HepG2 (cell line): ENCODE measurements around the gene CCS. TPM values are rescaled to one million over a fixed set of nuclear protein-coding genes. Genes with fewer than 3 reads are reported as not detected.

Experiments used
- ATF4 ChIP-seq, 2 experiments: fragments of 450-650 bp in 1 of 2; sonication (generic) in 1 of 2; formaldehyde crosslinking; IDR thresholded peaks; 2 replicates each; pipeline versions ENCODE4 v1.5.0 to v1.8.0; 2020 to 2022; ENCODE audit warnings: mild to moderate bottlenecking in 1 of 2, missing genetic modification reagents in 1 of 2
- HNRNPK ChIP-seq: fragments of 200-400 bp; formaldehyde crosslinking; IDR thresholded peaks from 2 replicates; pipeline ENCODE4 v1.6.1; 2018; ENCODE audit warnings: low read length, low read depth, moderate library complexity, mild to moderate bottlenecking; ENCODE audit not compliant: poor library complexity, severe bottlenecking
- JUN ChIP-seq: sonication (generic); formaldehyde crosslinking; IDR thresholded peaks from 2 replicates; pipeline ENCODE4 v1.4.0; 2020; ENCODE audit warnings: mild to moderate bottlenecking, missing genetic modification reagents
- KDM3A ChIP-seq: IDR thresholded peaks from 2 replicates; pipeline ENCODE4 v1.6.1; 2018; ENCODE audit warnings: low read depth, missing compliant biosample characterization
- MIER3 ChIP-seq: IDR thresholded peaks from 2 replicates; pipeline ENCODE4 v1.6.1; 2016; ENCODE audit warnings: missing compliant biosample characterization, borderline replicate concordance
- MTF1 ChIP-seq: sonication (generic); formaldehyde crosslinking; IDR thresholded peaks from 2 replicates; pipeline ENCODE4 v1.5.0; 2020; ENCODE audit warnings: missing genetic modification reagents
- NR2F1 ChIP-seq, 2 experiments: fragments of 450-650 bp in 1 of 2; formaldehyde crosslinking in 1 of 2; IDR thresholded peaks; 2 replicates each; pipeline versions ENCODE4 v1.5.0 to v1.6.1; 2016 to 2020; ENCODE audit warnings: mild to moderate bottlenecking in 1 of 2, missing compliant biosample characterization in 1 of 2, missing genetic modification reagents in 1 of 2, moderate library complexity in 1 of 2
- PHB2 ChIP-seq: fragments of 450-650 bp; IDR thresholded peaks from 2 replicates; pipeline ENCODE4 v1.6.1; 2018; ENCODE audit not compliant: partially characterized antibody
- SAFB2 ChIP-seq: sonication (generic); formaldehyde crosslinking; IDR thresholded peaks from 2 replicates; pipeline ENCODE4 v1.5.1; 2020; ENCODE audit warnings: missing genetic modification reagents, low read depth, mild to moderate bottlenecking, borderline replicate concordance
- SKIL ChIP-seq: sonication (generic); formaldehyde crosslinking; IDR thresholded peaks from 2 replicates; pipeline ENCODE4 v1.8.0; 2022; ENCODE audit warnings: missing genetic modification reagents, mild to moderate bottlenecking, moderate library complexity, borderline replicate concordance
- ZKSCAN5 ChIP-seq: sonication (generic); formaldehyde crosslinking; IDR thresholded peaks from 2 replicates; pipeline ENCODE4 v1.5.1; 2020; ENCODE audit warnings: mild to moderate bottlenecking, missing genetic modification reagents
- ZNF234 ChIP-seq: sonication (generic); formaldehyde crosslinking; conservative IDR thresholded peaks from 2 replicates; pipeline ENCODE4 v1.5.1; 2020; ENCODE audit warnings: mild to moderate bottlenecking, missing genetic modification reagents
- ZNF326 ChIP-seq: sonication (generic); formaldehyde crosslinking; IDR thresholded peaks from 2 replicates; pipeline ENCODE4 v1.4.0; 2020; ENCODE audit warnings: missing genetic modification reagents, borderline replicate concordance
- ZNF512B ChIP-seq: sonication (generic); formaldehyde crosslinking; IDR thresholded peaks from 2 replicates; pipeline ENCODE4 v1.5.1; 2020; ENCODE audit warnings: missing genetic modification reagents, mild to moderate bottlenecking, borderline replicate concordance
- ZNF567 ChIP-seq: sonication (generic); formaldehyde crosslinking; IDR thresholded peaks from 2 replicates; pipeline ENCODE4 v1.8.1; 2023; ENCODE audit warnings: mild to moderate bottlenecking, missing genetic modification reagents, borderline replicate concordance
- ZNF572 ChIP-seq: sonication (generic); formaldehyde crosslinking; IDR thresholded peaks from 2 replicates; pipeline ENCODE4 v1.5.1; 2020; ENCODE audit warnings: mild to moderate bottlenecking, missing genetic modification reagents
- ZNF615 ChIP-seq: sonication (generic); formaldehyde crosslinking; IDR thresholded peaks from 2 replicates; pipeline ENCODE4 v1.5.0; 2020; ENCODE audit warnings: mild to moderate bottlenecking, missing genetic modification reagents, borderline replicate concordance
- ZNF713 ChIP-seq: sonication (generic); formaldehyde crosslinking; IDR thresholded peaks from 2 replicates; pipeline ENCODE4 v1.4.0; 2020; ENCODE audit warnings: mild to moderate bottlenecking, missing genetic modification reagents
- ZNF747 ChIP-seq: sonication (generic); formaldehyde crosslinking; IDR thresholded peaks from 2 replicates; pipeline ENCODE4 v1.8.1; 2023; ENCODE audit warnings: missing genetic modification reagents, mild to moderate bottlenecking, borderline replicate concordance
- ZSCAN31 ChIP-seq: sonication (generic); formaldehyde crosslinking; IDR thresholded peaks from 2 replicates; pipeline ENCODE4 v1.5.0; 2020; ENCODE audit warnings: low read depth, mild to moderate bottlenecking, missing genetic modification reagents
- polyA plus RNA-seq, 8 experiments: library from polyadenylated mRNA; depleted of rRNA in 3 of 8; stranded (reverse) in 7 of 8; unstranded in 1 of 8; fragments of >200 nt; fragmentation: Illumina TruSeq in 4 of 8; extraction: Trizol in 4 of 8; gene quantifications; 2 replicates each; pipeline versions ENCODE4 v1.2.1 to v1.2.3, GENCODE V29; 2011 to 2016; ENCODE audit warnings: low read depth in 4 of 8, missing spikeins in 1 of 8, mixed read lengths in 1 of 8; ENCODE audit not compliant: insufficient read depth in 1 of 8
- total RNA-seq, 5 experiments: library from RNA; depleted of rRNA; stranded (reverse); fragments of >200 nt; fragmentation: Illumina TruSeq; extraction: Trizol; gene quantifications; 2 replicates each; pipeline ENCODE4 v1.2.3, GENCODE V29; 2016; ENCODE audit warnings: low read depth in 1 of 5
- TF ChIP-seq, protein P1 (sequence below): sonication (generic); formaldehyde crosslinking; conservative IDR thresholded peaks from 2 replicates; pipeline ENCODE4 v1.4.0; 2020; ENCODE audit warnings: missing genetic modification reagents

The CCS gene
- total and polyA plus RNA-seq, 2 of the 13 experiments (the other 11 are each of a cell fraction or from before 2014, with no cell fraction given): 25.4 to 44.6 TPM

GRCh38 chr11:66607126-66607834 is 14.3 kb downstream of the CCS start (continued):
- TF ChIP-seq SKIL (CRISPR knock-in tag) (no peak), MTF1 (CRISPR knock-in tag) (no peak), ZNF512B (CRISPR knock-in tag) (no peak), ZNF567 (CRISPR knock-in tag) (no peak), ZNF713 (CRISPR knock-in tag) (no peak), SAFB2 (CRISPR knock-in tag) (no peak), PHB2 (no peak), JUN (CRISPR knock-in tag) (no peak), ZNF326 (no peak), MIER3 (CRISPR knock-in tag) (no peak), ZKSCAN5 (no peak), KDM3A (CRISPR knock-in tag) (no peak), ZNF234 (CRISPR knock-in tag) (no peak), ZNF615 (no peak), ZSCAN31 (0 out of 2 replicates have a peak, but pooled peaks have one; percentile 39), ATF4 (CRISPR knock-in tag; IDR thresholded peaks at IDR 0.05) (no peak), NR2F1 (CRISPR knock-in tag; IDR thresholded peaks at IDR 0.05) (no peak; a peak in 1 of 4 replicates), HNRNPK (no peak), ZNF747 (CRISPR knock-in tag) (no peak), ZNF572 (CRISPR knock-in tag) (no peak)
- TF ChIP-seq, protein P1, sequence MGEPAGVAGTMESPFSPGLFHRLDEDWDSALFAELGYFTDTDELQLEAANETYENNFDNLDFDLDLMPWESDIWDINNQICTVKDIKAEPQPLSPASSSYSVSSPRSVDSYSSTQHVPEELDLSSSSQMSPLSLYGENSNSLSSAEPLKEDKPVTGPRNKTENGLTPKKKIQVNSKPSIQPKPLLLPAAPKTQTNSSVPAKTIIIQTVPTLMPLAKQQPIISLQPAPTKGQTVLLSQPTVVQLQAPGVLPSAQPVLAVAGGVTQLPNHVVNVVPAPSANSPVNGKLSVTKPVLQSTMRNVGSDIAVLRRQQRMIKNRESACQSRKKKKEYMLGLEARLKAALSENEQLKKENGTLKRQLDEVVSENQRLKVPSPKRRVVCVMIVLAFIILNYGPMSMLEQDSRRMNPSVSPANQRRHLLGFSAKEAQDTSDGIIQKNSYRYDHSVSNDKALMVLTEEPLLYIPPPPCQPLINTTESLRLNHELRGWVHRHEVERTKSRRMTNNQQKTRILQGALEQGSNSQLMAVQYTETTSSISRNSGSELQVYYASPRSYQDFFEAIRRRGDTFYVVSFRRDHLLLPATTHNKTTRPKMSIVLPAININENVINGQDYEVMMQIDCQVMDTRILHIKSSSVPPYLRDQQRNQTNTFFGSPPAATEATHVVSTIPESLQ (CRISPR knock-in tag): no peak
